ENCODE results near the gene RXFP4. TPM values are rescaled to one million over a fixed set of nuclear protein-coding genes. Genes with fewer than 3 reads are reported as not detected.

The RXFP4 gene
- total and polyA plus RNA-seq, 9 of the 15 experiments (the other 6 are each of a cell fraction or from before 2014, with no cell fraction given), result 0.64 TPM; not detected in 8

DNA sequence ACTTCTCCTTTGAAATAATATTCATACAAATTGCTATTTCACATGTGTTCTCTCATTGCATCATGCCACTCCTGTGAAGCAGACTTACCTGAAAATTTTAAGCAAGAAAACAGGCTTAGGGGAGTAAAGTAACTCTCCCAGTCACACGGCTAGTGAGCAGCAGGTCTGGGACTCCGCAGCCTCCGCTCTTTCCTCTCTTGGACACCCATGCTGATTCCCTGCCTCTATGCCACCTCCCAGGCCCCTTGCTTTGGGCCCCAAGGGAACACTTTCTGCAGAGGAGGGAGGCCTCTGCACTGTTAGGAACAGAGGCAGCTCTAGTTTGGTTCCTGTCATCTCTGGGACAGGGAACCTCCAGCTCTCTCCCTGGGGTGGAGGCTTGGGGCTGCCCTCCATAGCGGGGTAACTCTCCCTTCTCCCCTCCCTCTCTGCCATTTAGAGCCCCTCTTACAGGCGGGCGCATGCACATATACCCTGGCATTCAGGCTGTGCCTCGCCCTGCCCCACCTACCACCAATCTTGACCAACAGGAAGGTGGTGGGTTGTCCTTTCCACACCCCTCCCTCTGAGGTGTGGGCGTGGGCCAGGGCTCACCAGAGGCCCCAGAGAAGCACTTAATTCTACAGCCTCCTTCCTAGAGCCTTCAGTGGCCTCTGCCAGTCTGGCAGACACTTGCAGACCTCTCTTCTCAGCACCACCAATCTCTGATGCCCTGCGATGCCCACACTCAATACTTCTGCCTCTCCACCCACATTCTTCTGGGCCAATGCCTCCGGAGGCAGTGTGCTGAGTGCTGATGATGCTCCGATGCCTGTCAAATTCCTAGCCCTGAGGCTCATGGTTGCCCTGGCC lies at the start of gene RXFP4 (continued):
- TF ChIP-seq, protein P1, sequence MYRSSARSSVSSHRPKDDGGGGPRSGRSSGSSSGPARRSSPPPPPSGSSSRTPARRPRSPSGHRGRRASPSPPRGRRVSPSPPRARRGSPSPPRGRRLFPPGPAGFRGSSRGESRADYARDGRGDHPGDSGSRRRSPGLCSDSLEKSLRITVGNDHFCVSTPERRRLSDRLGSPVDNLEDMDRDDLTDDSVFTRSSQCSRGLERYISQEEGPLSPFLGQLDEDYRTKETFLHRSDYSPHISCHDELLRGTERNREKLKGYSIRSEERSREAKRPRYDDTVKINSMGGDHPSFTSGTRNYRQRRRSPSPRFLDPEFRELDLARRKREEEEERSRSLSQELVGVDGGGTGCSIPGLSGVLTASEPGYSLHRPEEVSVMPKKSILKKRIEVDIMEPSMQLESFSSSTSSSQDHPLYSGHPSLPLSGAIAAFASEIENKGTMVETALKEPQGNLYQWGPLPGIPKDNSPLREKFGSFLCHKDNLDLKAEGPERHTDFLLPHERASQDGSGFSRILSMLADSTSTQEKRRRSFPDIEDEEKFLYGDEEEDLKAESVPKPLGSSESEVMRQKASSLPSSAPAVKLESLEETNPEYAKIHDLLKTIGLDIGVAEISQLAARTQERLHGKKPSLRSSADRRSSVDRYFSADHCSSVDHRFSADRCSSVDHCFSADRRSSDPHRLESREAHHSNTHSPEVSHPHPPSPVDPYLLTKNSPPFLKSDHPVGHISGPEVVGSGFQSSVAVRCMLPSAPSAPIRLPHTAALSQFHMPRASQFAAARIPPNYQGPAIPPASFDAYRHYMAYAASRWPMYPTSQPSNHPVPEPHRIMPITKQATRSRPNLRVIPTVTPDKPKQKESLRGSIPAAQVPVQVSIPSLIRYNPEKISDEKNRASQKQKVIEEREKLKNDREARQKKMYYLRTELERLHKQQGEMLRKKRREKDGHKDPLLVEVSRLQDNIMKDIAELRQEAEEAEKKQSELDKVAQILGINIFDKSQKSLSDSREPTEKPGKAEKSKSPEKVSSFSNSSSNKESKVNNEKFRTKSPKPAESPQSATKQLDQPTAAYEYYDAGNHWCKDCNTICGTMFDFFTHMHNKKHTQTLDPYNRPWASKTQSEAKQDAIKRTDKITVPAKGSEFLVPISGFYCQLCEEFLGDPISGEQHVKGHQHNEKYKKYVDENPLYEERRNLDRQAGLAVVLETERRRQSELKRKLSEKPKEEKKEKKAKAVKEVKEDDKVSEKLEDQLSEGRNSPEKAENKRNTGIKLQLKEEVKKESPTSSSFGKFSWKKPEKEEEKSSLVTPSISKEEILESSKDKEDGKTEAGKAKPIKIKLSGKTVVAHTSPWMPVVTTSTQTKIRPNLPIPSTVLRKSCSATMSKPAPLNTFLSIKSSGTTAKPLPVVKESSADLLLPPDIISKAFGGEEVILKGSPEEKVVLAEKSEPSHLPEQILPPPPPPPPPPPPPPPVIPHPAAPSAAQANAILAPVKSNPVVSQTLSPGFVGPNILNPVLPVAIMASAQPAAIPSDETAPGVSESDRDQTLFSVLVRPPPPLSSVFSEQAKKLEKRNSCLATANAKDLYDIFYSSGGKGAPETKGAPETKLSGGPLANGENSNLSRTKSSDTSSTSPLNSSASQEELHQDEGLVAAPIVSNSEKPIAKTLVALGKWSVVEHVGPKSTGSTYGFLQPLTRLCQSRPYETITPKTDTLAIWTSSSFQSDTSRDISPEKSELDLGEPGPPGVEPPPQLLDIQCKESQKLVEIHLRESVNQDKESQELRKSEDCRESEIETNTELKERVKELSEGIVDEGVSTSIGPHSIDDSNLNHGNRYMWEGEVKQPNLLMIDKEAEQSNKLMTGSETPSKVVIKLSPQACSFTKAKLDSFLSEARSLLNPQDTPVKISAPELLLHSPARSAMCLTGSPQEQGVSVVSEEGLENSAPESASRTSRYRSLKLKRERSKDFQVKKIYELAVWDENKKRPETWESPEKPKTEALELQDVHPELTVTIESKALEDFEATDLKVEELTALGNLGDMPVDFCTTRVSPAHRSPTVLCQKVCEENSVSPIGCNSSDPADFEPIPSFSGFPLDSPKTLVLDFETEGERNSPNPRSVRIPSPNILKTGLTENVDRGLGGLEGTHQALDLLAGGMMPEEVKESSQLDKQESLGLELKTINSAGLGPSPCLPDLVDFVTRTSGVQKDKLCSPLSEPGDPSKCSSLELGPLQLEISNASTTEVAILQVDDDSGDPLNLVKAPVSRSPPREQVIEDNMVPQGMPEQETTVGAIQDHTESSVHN (IDR thresholded peaks at IDR 0.05; ENCODE audit: borderline replicate concordance in 1 of 2, low read depth in 1 of 2), result no peak
- TF ChIP-seq L3MBTL2 (IDR thresholded peaks at IDR 0.05), result 0 out of 2 replicates have a peak, but pooled peaks have one; percentile 5
- no peak for TF ChIP-seq SPI1 (IDR thresholded peaks at IDR 0.05; ENCODE audit: borderline replicate concordance, low read depth, low read length)
- TF ChIP-seq EGR1 (conservative IDR thresholded peaks at IDR 0.05), result peak; percentile 49; the same call in 1 of the 2 replicates
- TF ChIP-seq SMARCC2 (IDR thresholded peaks at IDR 0.05; ENCODE audit: low read depth), result no peak
- TF ChIP-seq ZNF431 (CRISPR knock-in tag; IDR thresholded peaks at IDR 0.05), result no peak
- no peak for TF ChIP-seq HDAC6 (IDR thresholded peaks at IDR 0.05; ENCODE audit: low read depth, low read length)
- TF ChIP-seq FOXK1 (CRISPR knock-in tag; IDR thresholded peaks at IDR 0.05; ENCODE audit: borderline replicate concordance), result no peak
- TF ChIP-seq, protein P2, sequence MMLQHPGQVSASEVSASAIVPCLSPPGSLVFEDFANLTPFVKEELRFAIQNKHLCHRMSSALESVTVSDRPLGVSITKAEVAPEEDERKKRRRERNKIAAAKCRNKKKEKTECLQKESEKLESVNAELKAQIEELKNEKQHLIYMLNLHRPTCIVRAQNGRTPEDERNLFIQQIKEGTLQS (IDR thresholded peaks at IDR 0.05), result peak; percentile 76
- TF ChIP-seq, protein P2 (CRISPR knock-in tag; conservative IDR thresholded peaks at IDR 0.05), result no peak
- no peak for TF ChIP-seq NR2C2 (CRISPR knock-in tag; IDR thresholded peaks at IDR 0.05)
- TF ChIP-seq NR2C2 (tag; IDR thresholded peaks at IDR 0.05), result 0 out of 2 replicates have a peak, but pooled peaks have one; percentile 29
- TF ChIP-seq SMARCB1 (IDR thresholded peaks at IDR 0.05; ENCODE audit: insufficient read length, low read depth), result no peak
- 0 out of 2 replicates have a peak, but pooled peaks have one; percentile 7 for TF ChIP-seq GABPB1 (CRISPR knock-in tag; IDR thresholded peaks at IDR 0.05)
- no peak for TF ChIP-seq HMG20A (CRISPR knock-in tag; conservative IDR thresholded peaks at IDR 0.05)
- no peak for TF ChIP-seq BCOR (IDR thresholded peaks at IDR 0.05)
- no peak for TF ChIP-seq ZKSCAN3 (CRISPR knock-in tag; IDR thresholded peaks at IDR 0.05)
- no peak for TF ChIP-seq HNRNPK (IDR thresholded peaks at IDR 0.05; ENCODE audit: low read depth, low read length, poor library complexity, severe bottlenecking)
- TF ChIP-seq ZFX (CRISPR knock-in tag; IDR thresholded peaks at IDR 0.05), result peak; percentile 29; the same call in 1 of the 2 replicates
- TF ChIP-seq GABPA (tag; conservative IDR thresholded peaks at IDR 0.05; ENCODE audit: low read depth), result peak; percentile 29; the same call in 1 of the 2 replicates
